ENCODE results near the gene RNF157.

- no peak for TF ChIP-seq POLR2A (IDR thresholded peaks at IDR 0.05; ENCODE audit: low read depth, low read length)
- TF ChIP-seq RFX5 (IDR thresholded peaks at IDR 0.05; ENCODE audit: low read depth, low read length): no peak
- TF ChIP-seq, protein P1, sequence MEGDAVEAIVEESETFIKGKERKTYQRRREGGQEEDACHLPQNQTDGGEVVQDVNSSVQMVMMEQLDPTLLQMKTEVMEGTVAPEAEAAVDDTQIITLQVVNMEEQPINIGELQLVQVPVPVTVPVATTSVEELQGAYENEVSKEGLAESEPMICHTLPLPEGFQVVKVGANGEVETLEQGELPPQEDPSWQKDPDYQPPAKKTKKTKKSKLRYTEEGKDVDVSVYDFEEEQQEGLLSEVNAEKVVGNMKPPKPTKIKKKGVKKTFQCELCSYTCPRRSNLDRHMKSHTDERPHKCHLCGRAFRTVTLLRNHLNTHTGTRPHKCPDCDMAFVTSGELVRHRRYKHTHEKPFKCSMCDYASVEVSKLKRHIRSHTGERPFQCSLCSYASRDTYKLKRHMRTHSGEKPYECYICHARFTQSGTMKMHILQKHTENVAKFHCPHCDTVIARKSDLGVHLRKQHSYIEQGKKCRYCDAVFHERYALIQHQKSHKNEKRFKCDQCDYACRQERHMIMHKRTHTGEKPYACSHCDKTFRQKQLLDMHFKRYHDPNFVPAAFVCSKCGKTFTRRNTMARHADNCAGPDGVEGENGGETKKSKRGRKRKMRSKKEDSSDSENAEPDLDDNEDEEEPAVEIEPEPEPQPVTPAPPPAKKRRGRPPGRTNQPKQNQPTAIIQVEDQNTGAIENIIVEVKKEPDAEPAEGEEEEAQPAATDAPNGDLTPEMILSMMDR (conservative IDR thresholded peaks at IDR 0.05; ENCODE audit: low read depth, low read length): no peak
- TF ChIP-seq, protein P2, sequence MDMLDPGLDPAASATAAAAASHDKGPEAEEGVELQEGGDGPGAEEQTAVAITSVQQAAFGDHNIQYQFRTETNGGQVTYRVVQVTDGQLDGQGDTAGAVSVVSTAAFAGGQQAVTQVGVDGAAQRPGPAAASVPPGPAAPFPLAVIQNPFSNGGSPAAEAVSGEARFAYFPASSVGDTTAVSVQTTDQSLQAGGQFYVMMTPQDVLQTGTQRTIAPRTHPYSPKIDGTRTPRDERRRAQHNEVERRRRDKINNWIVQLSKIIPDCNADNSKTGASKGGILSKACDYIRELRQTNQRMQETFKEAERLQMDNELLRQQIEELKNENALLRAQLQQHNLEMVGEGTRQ (IDR thresholded peaks at IDR 0.05; ENCODE audit: low read depth, low read length): no peak
- no peak for TF ChIP-seq MXI1 (IDR thresholded peaks at IDR 0.05; ENCODE audit: borderline replicate concordance, low read depth, low read length)
- TF ChIP-seq RAD21 (IDR thresholded peaks at IDR 0.05; ENCODE audit: low read length): no peak
- TF ChIP-seq, protein P3, sequence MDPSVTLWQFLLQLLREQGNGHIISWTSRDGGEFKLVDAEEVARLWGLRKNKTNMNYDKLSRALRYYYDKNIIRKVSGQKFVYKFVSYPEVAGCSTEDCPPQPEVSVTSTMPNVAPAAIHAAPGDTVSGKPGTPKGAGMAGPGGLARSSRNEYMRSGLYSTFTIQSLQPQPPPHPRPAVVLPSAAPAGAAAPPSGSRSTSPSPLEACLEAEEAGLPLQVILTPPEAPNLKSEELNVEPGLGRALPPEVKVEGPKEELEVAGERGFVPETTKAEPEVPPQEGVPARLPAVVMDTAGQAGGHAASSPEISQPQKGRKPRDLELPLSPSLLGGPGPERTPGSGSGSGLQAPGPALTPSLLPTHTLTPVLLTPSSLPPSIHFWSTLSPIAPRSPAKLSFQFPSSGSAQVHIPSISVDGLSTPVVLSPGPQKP (IDR thresholded peaks at IDR 0.05; ENCODE audit: borderline replicate concordance, low read depth, low read length): no peak
- TF ChIP-seq BHLHE40 (IDR thresholded peaks at IDR 0.05; ENCODE audit: low read depth, low read length): no peak
- no peak for TF ChIP-seq MAFK (IDR thresholded peaks at IDR 0.05; ENCODE audit: low read depth, low read length)
- TF ChIP-seq RCOR1 (IDR thresholded peaks at IDR 0.05; ENCODE audit: insufficient replicate concordance, low read length): no peak
- TF ChIP-seq CEBPB (IDR thresholded peaks at IDR 0.05; ENCODE audit: low read depth, low read length): no peak
- TF ChIP-seq NFE2L2 (IDR thresholded peaks at IDR 0.05; ENCODE audit: low read depth, low read length): no peak
- TF ChIP-seq SMC3 (IDR thresholded peaks at IDR 0.05; ENCODE audit: low read depth, low read length): no peak
- TF ChIP-seq MAZ (IDR thresholded peaks at IDR 0.05; ENCODE audit: borderline replicate concordance, low read depth, low read length): no peak
Measured at GRCh38 chr17:76191896-76192295, 48.4 kb downstream of the RNF157 start.

Measured in IMR-90 (cell line).